Endothelial cell of umbilical vein (primary cell): ENCODE measurements around the gene SOX5. TPM values are rescaled to one million over a fixed set of nuclear protein-coding genes. Genes with fewer than 3 reads are reported as not detected.

ENCODE experiments used
- BruUV-seq: library from RNA; stranded (reverse); fragments of 400-500 nt; replicated peaks from 2 replicates; lab custom pipeline; 2021; lab: Mats Ljungman, UMichigan
- CTCF ChIA-PET: fragments of 300-600, 350-600 bp; sonication (Branson Sonifier 250); formaldehyde crosslinking; loops from one replicate; lab custom pipeline; 2021; ENCODE audit warnings: antibody characterized with exemption, inconsistent platforms; lab: Charles Lee
- POLR2A ChIA-PET: fragments of 300-600, 350-600 bp; sonication (Branson Sonifier 250); formaldehyde crosslinking; loops from one replicate; lab custom pipeline; 2021; ENCODE audit warnings: antibody characterized with exemption, inconsistent platforms; lab: Charles Lee
- DNase-seq: peaks from one replicate; pipeline ENCODE4 v3.0.0-alpha.2; 2011; ENCODE audit warnings: low read depth, low spot score
- FAIRE-seq: peaks from 2 replicates; lab custom pipeline; 2011; peaks lifted over from hg19 to GRCh38; lab: Jason Lieb, UNC
- H2AFZ ChIP-seq: 2 replicates; pipeline ENCODE4 v1.6.0; 2012; ENCODE audit warnings: low read depth, low read length, control low read depth, inconsistent platforms
- H3K27ac ChIP-seq: 2 replicates; pipeline ENCODE4 v1.5.1; 2011; ENCODE audit warnings: low read depth, mild to moderate bottlenecking, control low read depth, low read length, moderate library complexity; ENCODE audit not compliant: insufficient read depth
- H3K27me3 ChIP-seq, 2 experiments: 2 replicates each; pipeline versions ENCODE4 v1.6.0 to v1.6.1; 2011; ENCODE audit warnings: low read length in 2 of 2, mixed read lengths in 1 of 2; ENCODE audit not compliant: control insufficient read depth in 2 of 2, insufficient read depth in 2 of 2
- H3K36me3 ChIP-seq, 2 experiments: 2 replicates in 1 of 2; 3 replicates in 1 of 2; pipeline ENCODE4 v1.5.1; 2011; ENCODE audit warnings: low read length in 2 of 2, mild to moderate bottlenecking in 1 of 2, moderate library complexity in 1 of 2; ENCODE audit not compliant: control insufficient read depth in 2 of 2, insufficient read depth in 2 of 2; ENCODE audit errors: extremely low read depth in 1 of 2
- H3K4me1 ChIP-seq: 3 replicates; pipeline ENCODE4 v1.5.1; 2011; ENCODE audit warnings: mild to moderate bottlenecking, low read length; ENCODE audit not compliant: control insufficient read depth, insufficient read depth; ENCODE audit errors: extremely low read depth
- H3K4me2 ChIP-seq: 2 replicates; pipeline ENCODE4 v1.6.1; 2011; ENCODE audit warnings: low read length, control low read depth, mixed read lengths; ENCODE audit not compliant: insufficient read depth
- H3K4me3 ChIP-seq, 3 experiments: fragments of 200-600 bp in 1 of 3; sonication (generic), shearing (Covaris generic) in 1 of 3; replicated peaks in 1 of 3; 2 replicates each; pipeline ENCODE4 v1.5.1; 2011 to 2016; ENCODE audit warnings: control low read depth in 3 of 3, low read length in 3 of 3, mild to moderate bottlenecking in 2 of 3, inconsistent platforms in 1 of 3, low read depth in 1 of 3, moderate library complexity in 1 of 3; ENCODE audit not compliant: insufficient read depth in 1 of 3
- H3K79me2 ChIP-seq: 2 replicates; pipeline ENCODE4 v1.6.0; 2012; ENCODE audit warnings: low read length, inconsistent platforms; ENCODE audit not compliant: control insufficient read depth, insufficient read depth
- H3K9ac ChIP-seq: replicated peaks from 2 replicates; pipeline ENCODE3; 2011; ENCODE audit warnings: low read length, control low read depth; ENCODE audit not compliant: insufficient read depth; ENCODE audit errors: extremely low read depth
- H3K9me1 ChIP-seq: replicated peaks from 3 replicates; pipeline ENCODE4 v1.6.0; 2011; ENCODE audit warnings: mild to moderate bottlenecking, low read length; ENCODE audit not compliant: control insufficient read depth, insufficient read depth; ENCODE audit errors: extremely low read depth
- H3K9me3 ChIP-seq: replicated peaks from 2 replicates; pipeline ENCODE4 v1.5.1; 2012; ENCODE audit warnings: low read length, inconsistent platforms; ENCODE audit not compliant: control insufficient read depth, insufficient read depth
- H4K20me1 ChIP-seq: replicated peaks from 2 replicates; pipeline ENCODE3; 2011; ENCODE audit warnings: mild to moderate bottlenecking, low read length; ENCODE audit not compliant: control insufficient read depth, insufficient read depth; ENCODE audit errors: extremely low read depth
- CTCF ChIP-seq, 2 donors: IDR thresholded peaks; 1 replicate in 1 of 2; 2 replicates in 1 of 2; pipeline ENCODE4 v1.5.1; 2011; ENCODE audit warnings: low read length in 2 of 2, mild to moderate bottlenecking in 2 of 2, moderate library complexity in 2 of 2, control low read depth in 1 of 2, inconsistent platforms in 1 of 2, low read depth in 1 of 2; ENCODE audit not compliant: insufficient read depth in 1 of 2; ENCODE audit errors: extremely low read depth in 1 of 2
- EZH2 ChIP-seq: IDR thresholded peaks from 2 replicates; pipeline ENCODE4 v1.6.1; 2012; ENCODE audit warnings: borderline replicate concordance, low read depth, mild to moderate bottlenecking, moderate library complexity, low read length, inconsistent platforms; ENCODE audit not compliant: severe bottlenecking
- FOS ChIP-seq: IDR thresholded peaks from 2 replicates; pipeline ENCODE4 v1.6.1; 2011; ENCODE audit warnings: mild to moderate bottlenecking, low read length, moderate library complexity, borderline replicate concordance; ENCODE audit not compliant: insufficient read depth
- GATA2 ChIP-seq: IDR thresholded peaks from 2 replicates; pipeline ENCODE4 v1.7.0; 2011; ENCODE audit warnings: low read depth, mild to moderate bottlenecking, moderate library complexity, mixed read lengths, low read length; ENCODE audit not compliant: insufficient read length, insufficient read depth
- JUN ChIP-seq: IDR thresholded peaks from 2 replicates; pipeline ENCODE4 v1.6.1; 2011; ENCODE audit warnings: borderline replicate concordance, low read depth; ENCODE audit not compliant: insufficient read length, insufficient read depth
- MAX ChIP-seq: IDR thresholded peaks from 2 replicates; pipeline ENCODE4 v1.6.1; 2011; ENCODE audit not compliant: insufficient read depth, insufficient read length
- MYC ChIP-seq: IDR thresholded peaks from one replicate; pipeline ENCODE4 v1.6.1; 2011; ENCODE audit warnings: mild to moderate bottlenecking, low read depth, low read length
- POLR2A ChIP-seq: IDR thresholded peaks from 2 replicates; pipeline ENCODE4 v1.6.1; 2012; ENCODE audit warnings: low read depth, mild to moderate bottlenecking, control low read depth, low read length
- POLR2AphosphoS5 ChIP-seq: IDR thresholded peaks from 2 replicates; pipeline ENCODE4 v1.6.1; 2012; ENCODE audit warnings: low read depth, mild to moderate bottlenecking, control low read depth, low read length, moderate library complexity; ENCODE audit not compliant: insufficient read depth
- dilution Hi-C: fragments of 300-500 bp; cut with MboI; formaldehyde crosslinking; loops from one replicate; pipeline ENCODE4 v1.15.0; 2019; ENCODE audit warnings: low sequenced_read_pairs; ENCODE audit not compliant: extremely low pct_ligation_motif_present
- intact Hi-C: fragments of 100-400 bp; cut with micrococcal nuclease; formaldehyde crosslinking; loops from one replicate; pipeline ENCODE4 v1.10.0; 2022
- polyA plus RNA-seq, 4 experiments: library from polyadenylated mRNA; depleted of rRNA in 3 of 4; stranded (reverse) in 3 of 4; unstranded in 1 of 4; fragments of >200 nt; gene quantifications; 2 replicates each; pipeline versions ENCODE4 v1.2.1 to v1.2.3, GENCODE V29; 2011 to 2012; ENCODE audit warnings: missing spikeins in 1 of 4
- total RNA-seq: library from RNA; stranded (reverse); gene quantifications from 2 replicates; pipeline ENCODE4 v1.2.3, GENCODE V29; 2021

Gene SOX5
- total and polyA plus RNA-seq, 2 donors (not counting 3 experiments of a cell fraction or from before 2014, with no cell fraction given), result 0.63 to 3.5 TPM

- H3K4me3 ChIP-seq, result no peak overlapping the region
- DNase-seq (no peak), FAIRE-seq (no peak)
- no peaks in the 10 kb centered on the region for H3K9me1 ChIP-seq
- H3K4me2 ChIP-seq, result no peak overlapping the region
- no peaks in the 10 kb centered on the region for H3K4me1 ChIP-seq
- ChIA-PET POLR2A (no interaction called here), CTCF (interaction anchor here (1.4 kb wide), 1 partner anchor 17 kb away, joined by 3 read pairs; no protein-coding TSS in a partner anchor)
- dilution Hi-C loops, result no loop called here
- no peak overlapping the region for H3K9ac ChIP-seq
- no peaks in the 10 kb centered on the region for H3K79me2 ChIP-seq
- H3K9me3 ChIP-seq, result no peaks in the 10 kb centered on the region
- no peaks in the 10 kb centered on the region for H4K20me1 ChIP-seq
- no peak overlapping the region for H2AFZ ChIP-seq
- H3K36me3 ChIP-seq, result no peaks in the 10 kb centered on the region
- intact Hi-C loops, result no loop called here
- no peak for TF ChIP-seq POLR2AphosphoS5
- no peak for TF ChIP-seq GATA2
- TF ChIP-seq JUN, result no peak
- TF ChIP-seq MAX, result no peak
- no peak for TF ChIP-seq EZH2
- no peak for TF ChIP-seq MYC
- TF ChIP-seq POLR2A, result no peak
- no peak for TF ChIP-seq FOS
- no peak for TF ChIP-seq CTCF (IDR thresholded peaks at IDR 0.05; ENCODE audit: extremely low read depth in 1 of 2, insufficient read depth in 1 of 2, low read depth in 1 of 2, low read length in 2 of 2)
- no peaks in the 10 kb centered on the region for H3K27me3 ChIP-seq
- no TSS peak for BruUV-seq
- H3K27ac ChIP-seq, result no peak overlapping the region
Measured at GRCh38 chr12:23929906-23930305, 19.6 kb downstream of the SOX5 start.
